SK-N-SH (cell line): ENCODE results near the gene LENG8. TPM values are rescaled to one million over a fixed set of nuclear protein-coding genes. Genes with fewer than 3 reads are reported as not detected.

Experiments used
- CTCF ChIA-PET: fragments of 300-600, 350-600 bp; formaldehyde crosslinking; extraction: SDS; loops from one replicate; lab custom pipeline; 2021; lab: Yijun Ruan, JAX
- POLR2A ChIA-PET: fragments of 350-600 bp; sonication (Branson Sonifier 250); formaldehyde crosslinking; extraction: SDS; loops from one replicate; lab custom pipeline; 2020; ENCODE audit warnings: antibody characterized with exemption, inconsistent platforms; lab: Yijun Ruan, JAX
- DNase-seq: peaks from one replicate; pipeline ENCODE4 v3.0.0; 2012
- H2AFZ ChIP-seq: fragments of 200-600 bp; sonication (generic); 2 replicates; pipeline ENCODE4 v1.8.1; 2016; ENCODE audit warnings: antibody characterized with exemption, mild to moderate bottlenecking, low read depth
- H3F3A ChIP-seq: fragments of 200-600 bp; sonication (generic); replicated peaks from 2 replicates; pipeline ENCODE3; 2016; ENCODE audit warnings: antibody characterized with exemption, mild to moderate bottlenecking; ENCODE audit not compliant: insufficient read depth
- H3K27ac ChIP-seq, 2 experiments: fragments of 200-500 bp in 1 of 2; fragments of 200-600 bp in 1 of 2; sonication (Bioruptor generic) in 1 of 2; sonication (generic), shearing (Covaris generic) in 1 of 2; 2 replicates each; pipeline versions ENCODE4 v1.5.1 to v1.6.1; 2014 to 2016; ENCODE audit warnings: low read depth in 2 of 2, inconsistent platforms in 1 of 2, low read length in 1 of 2, mild to moderate bottlenecking in 1 of 2, mixed read lengths in 1 of 2
- H3K27me3 ChIP-seq: fragments of 200-600 bp; sonication (generic), shearing (Covaris generic); 2 replicates; pipeline ENCODE4 v1.6.1; 2016; ENCODE audit warnings: mixed run types; ENCODE audit not compliant: insufficient read depth
- H3K36me3 ChIP-seq, 2 experiments: fragments of 200-500 bp in 1 of 2; fragments of 200-600 bp in 1 of 2; sonication (Bioruptor generic) in 1 of 2; sonication (generic) in 1 of 2; replicated peaks in 1 of 2; 2 replicates each; pipeline versions ENCODE3 to v1.5.1; 2014 to 2016; ENCODE audit warnings: low read length in 1 of 2, mild to moderate bottlenecking in 1 of 2; ENCODE audit not compliant: insufficient read depth in 2 of 2, control insufficient read depth in 1 of 2
- H3K4me1 ChIP-seq, 2 experiments: fragments of 200-500 bp in 1 of 2; fragments of 200-600 bp in 1 of 2; sonication (Bioruptor generic) in 1 of 2; sonication (generic), shearing (Covaris generic) in 1 of 2; 2 replicates each; pipeline versions ENCODE4 v1.5.1 to v1.6.1; 2014 to 2016; ENCODE audit warnings: low read depth in 1 of 2, low read length in 1 of 2, mixed run types in 1 of 2; ENCODE audit not compliant: insufficient read depth in 2 of 2, control insufficient read depth in 1 of 2
- H3K4me2 ChIP-seq: fragments of 200-600 bp; sonication (generic), shearing (Covaris generic); 2 replicates; pipeline ENCODE4 v1.6.1; 2017; ENCODE audit warnings: mixed run types
- H3K4me3 ChIP-seq, 2 experiments: fragments of 200-500 bp in 1 of 2; fragments of 200-600 bp in 1 of 2; sonication (Bioruptor generic) in 1 of 2; sonication (generic), shearing (Covaris generic) in 1 of 2; 2 replicates each; pipeline versions ENCODE4 v1.5.1 to v1.8.1; 2014 to 2016; ENCODE audit warnings: low read depth in 2 of 2, inconsistent platforms in 1 of 2, low read length in 1 of 2, mild to moderate bottlenecking in 1 of 2, mixed read lengths in 1 of 2, moderate library complexity in 1 of 2
- H3K79me2 ChIP-seq: fragments of 200-600 bp; sonication (generic); 2 replicates; pipeline ENCODE4 v1.8.1; 2017; ENCODE audit warnings: mild to moderate bottlenecking; ENCODE audit not compliant: insufficient read depth
- H3K9ac ChIP-seq: fragments of 200-600 bp; sonication (generic); 2 replicates; pipeline ENCODE4 v1.6.1; 2017; ENCODE audit warnings: mixed run types
- H3K9me2 ChIP-seq: fragments of 200-600 bp; sonication (generic); 2 replicates; pipeline ENCODE4 v1.6.1; 2017; ENCODE audit warnings: mixed run types
- H3K9me3 ChIP-seq: fragments of 200-600 bp; sonication (generic); 2 replicates; pipeline ENCODE4 v1.6.1; 2017; ENCODE audit warnings: mixed run types, mild to moderate bottlenecking, moderate library complexity
- H4K20me1 ChIP-seq: fragments of 200-600 bp; sonication (generic); 2 replicates; pipeline ENCODE4 v1.6.1; 2017; ENCODE audit warnings: mild to moderate bottlenecking, mixed run types; ENCODE audit not compliant: insufficient read depth
- CHD2 ChIP-seq: fragments of 150-350 bp; IDR thresholded peaks from 2 replicates; pipeline ENCODE4 v1.6.1; 2018; ENCODE audit warnings: low read length; ENCODE audit not compliant: partially characterized antibody
- FOSL2 ChIP-seq: IDR thresholded peaks from 2 replicates; pipeline ENCODE4 v1.4.0; 2012; ENCODE audit warnings: low read depth, mild to moderate bottlenecking, moderate library complexity, borderline replicate concordance
- FOXJ3 ChIP-seq: sonication (generic); formaldehyde crosslinking; IDR thresholded peaks from 2 replicates; pipeline ENCODE4 v1.5.1; 2020; ENCODE audit warnings: mild to moderate bottlenecking, missing genetic modification reagents
- GATA2 ChIP-seq: sonication (generic); formaldehyde crosslinking; IDR thresholded peaks from 2 replicates; pipeline ENCODE4 v1.5.0; 2020; ENCODE audit warnings: mild to moderate bottlenecking, missing genetic modification reagents
- MEF2A ChIP-seq: IDR thresholded peaks from 2 replicates; pipeline ENCODE4 v1.4.0; 2012; ENCODE audit warnings: low read depth, borderline replicate concordance
- NFIC ChIP-seq: IDR thresholded peaks from 2 replicates; pipeline ENCODE4 v1.4.0; 2012; ENCODE audit warnings: borderline replicate concordance
- RAD21 ChIP-seq: IDR thresholded peaks from 2 replicates; pipeline ENCODE4 v1.6.1; 2012; ENCODE audit warnings: mild to moderate bottlenecking, low read length
- RXRA ChIP-seq: IDR thresholded peaks from 2 replicates; pipeline ENCODE4 v1.4.0; 2012; ENCODE audit warnings: low read depth, mild to moderate bottlenecking, borderline replicate concordance
- TAF1 ChIP-seq: IDR thresholded peaks from 2 replicates; pipeline ENCODE4 v1.6.1; 2012; ENCODE audit warnings: low read depth, mild to moderate bottlenecking, low read length, moderate library complexity, borderline replicate concordance
- WGBS: methylation state at CpG from one replicate; pipeline ENCODE4 v1.1.6; 2017; ENCODE audit warnings: low lambda C conversion rate; 5-methylcytosine and 5-hydroxymethylcytosine counted together
- polyA plus RNA-seq, 3 experiments: library from polyadenylated mRNA; depleted of rRNA; stranded (reverse); fragments of >200 nt; gene quantifications; 2 replicates each; pipeline ENCODE4 v1.2.3, GENCODE V29; 2012
- TF ChIP-seq, protein P1 (sequence below): fragments of 200-600 bp; sonication (generic); IDR thresholded peaks from 2 replicates; pipeline ENCODE4 v1.6.1; 2017; ENCODE audit warnings: antibody characterized with exemption, mild to moderate bottlenecking, moderate library complexity
- TF ChIP-seq, protein P2 (sequence below): IDR thresholded peaks from 2 replicates; pipeline ENCODE4 v1.6.1; 2012; ENCODE audit warnings: mild to moderate bottlenecking, low read depth, low read length, moderate library complexity
- TF ChIP-seq, protein P3 (sequence below): IDR thresholded peaks from 2 replicates; pipeline ENCODE4; 2012
- TF ChIP-seq, protein P4 (sequence below): IDR thresholded peaks from 2 replicates; pipeline ENCODE4 v1.4.0; 2012; ENCODE audit warnings: low read depth, borderline replicate concordance

The LENG8 gene
- polyA plus RNA-seq, 1 of the 3 experiments (the other 2 are of a cell fraction): 84.0 TPM

DNA sequence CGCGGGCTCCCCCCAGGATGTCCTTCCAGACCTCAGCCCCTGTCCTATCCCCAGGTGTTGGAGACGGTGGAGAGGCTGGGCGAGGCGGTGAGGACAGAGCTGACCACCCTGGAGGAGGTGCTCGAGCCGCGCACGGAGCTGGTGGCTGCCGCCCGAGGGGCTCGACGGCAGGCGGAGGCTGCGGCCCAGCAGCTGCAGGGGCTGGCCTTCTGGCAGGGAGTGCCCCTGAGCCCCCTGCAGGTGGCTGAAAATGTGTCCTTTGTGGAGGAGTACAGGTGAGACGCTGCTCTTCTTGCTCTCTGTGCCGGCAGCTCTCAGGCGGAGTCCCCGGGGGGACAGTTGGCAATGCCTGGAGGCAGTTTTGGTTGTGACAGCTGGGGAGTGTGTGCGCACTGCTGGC is 26.9 kb upstream of the LENG8 start (continued):
- TF ChIP-seq, protein P1, sequence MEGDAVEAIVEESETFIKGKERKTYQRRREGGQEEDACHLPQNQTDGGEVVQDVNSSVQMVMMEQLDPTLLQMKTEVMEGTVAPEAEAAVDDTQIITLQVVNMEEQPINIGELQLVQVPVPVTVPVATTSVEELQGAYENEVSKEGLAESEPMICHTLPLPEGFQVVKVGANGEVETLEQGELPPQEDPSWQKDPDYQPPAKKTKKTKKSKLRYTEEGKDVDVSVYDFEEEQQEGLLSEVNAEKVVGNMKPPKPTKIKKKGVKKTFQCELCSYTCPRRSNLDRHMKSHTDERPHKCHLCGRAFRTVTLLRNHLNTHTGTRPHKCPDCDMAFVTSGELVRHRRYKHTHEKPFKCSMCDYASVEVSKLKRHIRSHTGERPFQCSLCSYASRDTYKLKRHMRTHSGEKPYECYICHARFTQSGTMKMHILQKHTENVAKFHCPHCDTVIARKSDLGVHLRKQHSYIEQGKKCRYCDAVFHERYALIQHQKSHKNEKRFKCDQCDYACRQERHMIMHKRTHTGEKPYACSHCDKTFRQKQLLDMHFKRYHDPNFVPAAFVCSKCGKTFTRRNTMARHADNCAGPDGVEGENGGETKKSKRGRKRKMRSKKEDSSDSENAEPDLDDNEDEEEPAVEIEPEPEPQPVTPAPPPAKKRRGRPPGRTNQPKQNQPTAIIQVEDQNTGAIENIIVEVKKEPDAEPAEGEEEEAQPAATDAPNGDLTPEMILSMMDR: no peak
- no peak for TF ChIP-seq GATA2 (CRISPR knock-in tag)
- no peak for TF ChIP-seq RXRA
- TF ChIP-seq MEF2A: no peak
- TF ChIP-seq, protein P2, sequence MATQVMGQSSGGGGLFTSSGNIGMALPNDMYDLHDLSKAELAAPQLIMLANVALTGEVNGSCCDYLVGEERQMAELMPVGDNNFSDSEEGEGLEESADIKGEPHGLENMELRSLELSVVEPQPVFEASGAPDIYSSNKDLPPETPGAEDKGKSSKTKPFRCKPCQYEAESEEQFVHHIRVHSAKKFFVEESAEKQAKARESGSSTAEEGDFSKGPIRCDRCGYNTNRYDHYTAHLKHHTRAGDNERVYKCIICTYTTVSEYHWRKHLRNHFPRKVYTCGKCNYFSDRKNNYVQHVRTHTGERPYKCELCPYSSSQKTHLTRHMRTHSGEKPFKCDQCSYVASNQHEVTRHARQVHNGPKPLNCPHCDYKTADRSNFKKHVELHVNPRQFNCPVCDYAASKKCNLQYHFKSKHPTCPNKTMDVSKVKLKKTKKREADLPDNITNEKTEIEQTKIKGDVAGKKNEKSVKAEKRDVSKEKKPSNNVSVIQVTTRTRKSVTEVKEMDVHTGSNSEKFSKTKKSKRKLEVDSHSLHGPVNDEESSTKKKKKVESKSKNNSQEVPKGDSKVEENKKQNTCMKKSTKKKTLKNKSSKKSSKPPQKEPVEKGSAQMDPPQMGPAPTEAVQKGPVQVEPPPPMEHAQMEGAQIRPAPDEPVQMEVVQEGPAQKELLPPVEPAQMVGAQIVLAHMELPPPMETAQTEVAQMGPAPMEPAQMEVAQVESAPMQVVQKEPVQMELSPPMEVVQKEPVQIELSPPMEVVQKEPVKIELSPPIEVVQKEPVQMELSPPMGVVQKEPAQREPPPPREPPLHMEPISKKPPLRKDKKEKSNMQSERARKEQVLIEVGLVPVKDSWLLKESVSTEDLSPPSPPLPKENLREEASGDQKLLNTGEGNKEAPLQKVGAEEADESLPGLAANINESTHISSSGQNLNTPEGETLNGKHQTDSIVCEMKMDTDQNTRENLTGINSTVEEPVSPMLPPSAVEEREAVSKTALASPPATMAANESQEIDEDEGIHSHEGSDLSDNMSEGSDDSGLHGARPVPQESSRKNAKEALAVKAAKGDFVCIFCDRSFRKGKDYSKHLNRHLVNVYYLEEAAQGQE: no peak
- TF ChIP-seq RAD21: no peak
- no peak for TF ChIP-seq TAF1

DNA sequence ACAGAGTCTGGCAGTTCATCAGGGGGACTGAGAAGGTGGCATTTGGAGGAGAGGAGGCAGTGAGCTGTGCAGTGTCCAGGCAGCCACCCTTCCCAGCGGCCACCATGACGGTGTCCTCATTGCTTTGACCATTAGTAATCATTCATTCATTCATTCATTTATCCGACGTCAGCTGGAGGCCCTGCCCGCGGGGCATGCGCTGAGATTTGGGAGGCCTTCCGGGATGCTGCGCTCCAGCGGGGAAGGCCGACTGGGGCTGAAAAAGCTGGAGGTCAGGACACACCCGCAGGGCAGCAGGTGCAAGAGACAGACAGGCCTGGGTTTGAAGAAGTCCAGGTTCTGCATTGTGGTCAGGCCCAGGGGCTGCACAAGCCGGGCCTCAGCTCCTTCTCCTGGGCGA is 24.8 kb upstream of the LENG8 start:
- no peaks in the 10 kb centered on the region for H3K9me2 ChIP-seq
- no peak overlapping the region for H3K9ac ChIP-seq
- H3K79me2 ChIP-seq: no peaks in the 10 kb centered on the region
- no peak overlapping the region for H3K4me2 ChIP-seq
- TF ChIP-seq GATA2 (CRISPR knock-in tag) (no peak), FOSL2 (no peak), CHD2 (no peak), FOXJ3 (CRISPR knock-in tag) (no peak), NFIC (no peak)
- TF ChIP-seq, protein P3, sequence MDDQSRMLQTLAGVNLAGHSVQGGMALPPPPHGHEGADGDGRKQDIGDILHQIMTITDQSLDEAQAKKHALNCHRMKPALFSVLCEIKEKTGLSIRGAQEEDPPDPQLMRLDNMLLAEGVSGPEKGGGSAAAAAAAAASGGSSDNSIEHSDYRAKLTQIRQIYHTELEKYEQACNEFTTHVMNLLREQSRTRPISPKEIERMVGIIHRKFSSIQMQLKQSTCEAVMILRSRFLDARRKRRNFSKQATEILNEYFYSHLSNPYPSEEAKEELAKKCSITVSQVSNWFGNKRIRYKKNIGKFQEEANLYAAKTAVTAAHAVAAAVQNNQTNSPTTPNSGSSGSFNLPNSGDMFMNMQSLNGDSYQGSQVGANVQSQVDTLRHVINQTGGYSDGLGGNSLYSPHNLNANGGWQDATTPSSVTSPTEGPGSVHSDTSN: no peak
- TF ChIP-seq, protein P1: no peak
- TF ChIP-seq, protein P4, sequence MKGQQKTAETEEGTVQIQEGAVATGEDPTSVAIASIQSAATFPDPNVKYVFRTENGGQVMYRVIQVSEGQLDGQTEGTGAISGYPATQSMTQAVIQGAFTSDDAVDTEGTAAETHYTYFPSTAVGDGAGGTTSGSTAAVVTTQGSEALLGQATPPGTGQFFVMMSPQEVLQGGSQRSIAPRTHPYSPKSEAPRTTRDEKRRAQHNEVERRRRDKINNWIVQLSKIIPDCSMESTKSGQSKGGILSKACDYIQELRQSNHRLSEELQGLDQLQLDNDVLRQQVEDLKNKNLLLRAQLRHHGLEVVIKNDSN: no peak
- TF ChIP-seq, protein P2: no peak
- TF ChIP-seq, all 33 proteins: peak for 0
- ChIA-PET CTCF (no interaction called here), POLR2A (no interaction called here)
- no peaks in the 10 kb centered on the region for H3K36me3 ChIP-seq
- no peaks in the 10 kb centered on the region for H3K4me1 ChIP-seq
- peaks cover 94% of the 10 kb centered on the region for H3K27me3 ChIP-seq
- no peak overlapping the region for H3K27ac ChIP-seq
- H4K20me1 ChIP-seq: no peaks in the 10 kb centered on the region
- DNase-seq: no peak
- no peaks in the 10 kb centered on the region for H3K9me3 ChIP-seq
- no peak overlapping the region for H2AFZ ChIP-seq
- no peaks in the 10 kb centered on the region for H3F3A ChIP-seq
- 53% methylated on average over 2 of the region's 14 CpGs for WGBS
- no peak overlapping the region for H3K4me3 ChIP-seq
